Measurements from ENCODE around the gene PPP1R14C.

- TF ChIP-seq CTCF (IDR thresholded peaks at IDR 0.05) (no peak), POLR2A (IDR thresholded peaks at IDR 0.05) (no peak)
Observed at GRCh38 chr6:150142097-150142669, 661 bp upstream of the PPP1R14C start.
